KMS-11 (cell line): ENCODE data around the gene SSBP3.

Source experiments
- H2AFZ ChIP-seq: fragments of 200-600 bp; sonication (generic); 2 replicates; pipeline ENCODE4 v1.6.1; 2016; ENCODE audit warnings: antibody characterized with exemption, mixed run types, low read depth
- H3K27ac ChIP-seq: fragments of 200-600 bp; sonication (generic); 2 replicates; pipeline ENCODE4 v1.6.1; 2016; ENCODE audit warnings: mild to moderate bottlenecking, mixed run types
- H3K27me3 ChIP-seq: fragments of 200-600 bp; sonication (generic); 2 replicates; pipeline ENCODE4 v1.6.1; 2017; ENCODE audit warnings: mild to moderate bottlenecking, low read depth, mixed run types, moderate library complexity; ENCODE audit not compliant: insufficient read depth
- H3K36me3 ChIP-seq: fragments of 200-600 bp; sonication (generic); 2 replicates; pipeline ENCODE4 v1.6.1; 2017; ENCODE audit warnings: mild to moderate bottlenecking, mixed run types; ENCODE audit not compliant: insufficient read depth
- H3K4me1 ChIP-seq: fragments of 200-600 bp; sonication (generic); 2 replicates; pipeline ENCODE4 v1.6.1; 2016; ENCODE audit warnings: mild to moderate bottlenecking, low read depth, mixed run types; ENCODE audit not compliant: poor library complexity, severe bottlenecking
- H3K4me2 ChIP-seq: fragments of 200-600 bp; sonication (generic); 2 replicates; pipeline ENCODE4 v1.7.0; 2016; ENCODE audit warnings: mild to moderate bottlenecking, mixed run types
- H3K4me3 ChIP-seq: fragments of 200-600 bp; sonication (generic); IDR thresholded peaks from 2 replicates; pipeline ENCODE4 v1.6.1; 2017; ENCODE audit warnings: low read depth, low read length, mixed read lengths; ENCODE audit not compliant: insufficient read depth
- H3K79me2 ChIP-seq: fragments of 200-600 bp; sonication (generic); 2 replicates; pipeline ENCODE4 v1.6.1; 2016; ENCODE audit warnings: low read depth, mixed run types; ENCODE audit not compliant: insufficient read depth
- H3K9ac ChIP-seq: fragments of 200-600 bp; sonication (generic); 2 replicates; pipeline ENCODE4 v1.6.1; 2016; ENCODE audit warnings: mild to moderate bottlenecking, mixed run types
- H4K20me1 ChIP-seq: fragments of 200-600 bp; sonication (generic); 2 replicates; pipeline ENCODE4 v1.6.1; 2016; ENCODE audit warnings: mild to moderate bottlenecking, mixed run types; ENCODE audit not compliant: insufficient read depth
- TF ChIP-seq, protein P1 (sequence below): fragments of 200-600 bp; sonication (generic); conservative IDR thresholded peaks from 2 replicates; pipeline ENCODE4 v1.6.1; 2017; ENCODE audit warnings: low read depth, mild to moderate bottlenecking, antibody characterized with exemption, low read length, moderate library complexity, mixed read lengths

Gene SSBP3

DNA sequence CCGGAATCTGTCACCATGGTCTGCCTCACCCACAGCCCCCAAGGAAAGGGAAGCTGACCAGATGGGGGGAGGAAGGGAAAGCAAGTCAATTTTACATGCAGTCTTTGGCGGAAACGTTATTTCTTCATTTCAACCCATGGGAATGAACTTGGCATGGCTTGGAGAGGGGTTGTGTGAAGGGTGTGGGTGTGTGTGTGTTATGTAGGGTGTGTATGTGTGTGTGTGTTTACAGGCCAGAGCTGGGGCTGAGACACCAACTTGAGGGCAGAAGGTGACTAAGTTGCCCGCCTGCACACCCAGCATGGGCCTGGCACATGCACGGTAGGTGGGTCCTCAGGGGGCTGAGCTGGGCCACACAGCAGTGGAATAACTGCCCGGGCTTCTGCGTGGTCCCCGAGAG is 141.1 kb downstream of the SSBP3 start:
- Histone ChIP-seq H4K20me1 (no peaks in the 10 kb centered on the region), H3K4me2 (no peak overlapping the region), H3K4me3 (no peak overlapping the region), H3K79me2 (no peaks in the 10 kb centered on the region), H3K27me3 (no peaks in the 10 kb centered on the region), H3K4me1 (no peaks in the 10 kb centered on the region), H3K9ac (no peak overlapping the region), H3K36me3 (no peaks in the 10 kb centered on the region), H3K27ac (no peak overlapping the region), H2AFZ (no peak overlapping the region)
- TF ChIP-seq, protein P1, sequence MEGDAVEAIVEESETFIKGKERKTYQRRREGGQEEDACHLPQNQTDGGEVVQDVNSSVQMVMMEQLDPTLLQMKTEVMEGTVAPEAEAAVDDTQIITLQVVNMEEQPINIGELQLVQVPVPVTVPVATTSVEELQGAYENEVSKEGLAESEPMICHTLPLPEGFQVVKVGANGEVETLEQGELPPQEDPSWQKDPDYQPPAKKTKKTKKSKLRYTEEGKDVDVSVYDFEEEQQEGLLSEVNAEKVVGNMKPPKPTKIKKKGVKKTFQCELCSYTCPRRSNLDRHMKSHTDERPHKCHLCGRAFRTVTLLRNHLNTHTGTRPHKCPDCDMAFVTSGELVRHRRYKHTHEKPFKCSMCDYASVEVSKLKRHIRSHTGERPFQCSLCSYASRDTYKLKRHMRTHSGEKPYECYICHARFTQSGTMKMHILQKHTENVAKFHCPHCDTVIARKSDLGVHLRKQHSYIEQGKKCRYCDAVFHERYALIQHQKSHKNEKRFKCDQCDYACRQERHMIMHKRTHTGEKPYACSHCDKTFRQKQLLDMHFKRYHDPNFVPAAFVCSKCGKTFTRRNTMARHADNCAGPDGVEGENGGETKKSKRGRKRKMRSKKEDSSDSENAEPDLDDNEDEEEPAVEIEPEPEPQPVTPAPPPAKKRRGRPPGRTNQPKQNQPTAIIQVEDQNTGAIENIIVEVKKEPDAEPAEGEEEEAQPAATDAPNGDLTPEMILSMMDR = no peak

DNA sequence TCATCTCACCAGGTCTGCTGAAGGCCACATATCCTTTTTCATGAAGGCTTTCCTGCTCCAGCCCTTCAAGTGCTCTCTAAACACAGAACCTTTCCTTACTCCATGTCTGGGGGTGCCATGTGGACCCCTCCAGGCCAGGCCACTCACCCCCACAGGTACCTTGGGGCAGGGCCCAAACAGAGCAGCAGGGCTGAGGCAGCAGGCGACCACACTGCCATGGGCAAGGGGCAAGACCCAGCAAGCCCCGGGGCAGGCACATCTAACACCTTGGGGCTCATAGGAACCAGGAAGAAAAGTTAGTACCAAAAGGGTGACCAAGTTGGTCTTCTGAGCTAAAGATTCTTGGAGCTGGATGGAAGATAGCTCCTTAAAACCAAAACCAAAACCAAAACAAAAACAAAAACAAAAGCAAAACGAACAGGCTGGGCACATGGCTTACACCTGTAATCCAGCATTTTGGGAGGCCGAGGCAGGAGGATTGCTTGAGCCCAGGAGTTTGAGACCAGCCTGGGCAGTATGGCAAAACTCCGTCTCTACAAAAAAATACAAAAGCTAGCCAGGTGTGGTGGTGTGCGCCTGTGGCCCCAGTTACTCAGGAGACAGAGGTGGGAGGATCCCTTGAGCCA is 142.5 kb downstream of the SSBP3 start:
- no peak overlapping the region for H3K27ac ChIP-seq
- H3K4me2 ChIP-seq = no peak overlapping the region
- no peak overlapping the region for H3K9ac ChIP-seq
- no peak overlapping the region for H2AFZ ChIP-seq
- TF ChIP-seq, protein P1 = no peak
- H3K4me3 ChIP-seq = no peak overlapping the region
- H3K4me1 ChIP-seq = no peaks in the 10 kb centered on the region
- H4K20me1 ChIP-seq = no peaks in the 10 kb centered on the region
- H3K79me2 ChIP-seq = no peaks in the 10 kb centered on the region
- H3K27me3 ChIP-seq = no peaks in the 10 kb centered on the region
- H3K36me3 ChIP-seq = no peaks in the 10 kb centered on the region

DNA sequence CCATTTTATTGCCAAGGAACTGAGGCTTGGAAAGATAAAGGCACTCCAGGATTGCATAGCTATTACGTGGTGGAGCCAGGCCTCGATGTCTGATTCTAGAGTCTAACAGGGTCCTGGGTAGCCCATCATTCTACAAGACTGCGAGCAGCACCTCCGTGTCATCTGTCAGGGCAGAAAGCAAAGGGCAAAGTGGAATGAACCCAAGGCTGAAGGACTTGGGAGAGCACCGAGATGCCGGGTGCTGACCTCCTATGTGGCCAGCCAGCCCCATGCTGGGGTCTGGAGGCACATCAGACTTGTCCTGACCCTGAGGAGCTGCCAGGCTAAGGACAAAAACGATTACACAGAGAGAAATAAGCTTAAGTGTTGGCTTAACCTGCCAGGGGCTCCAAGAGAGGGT is 143.9 kb downstream of the SSBP3 start:
- H4K20me1 ChIP-seq = no peaks in the 10 kb centered on the region

GRCh38 chr1:54260810-54261209 is 145.4 kb downstream of the SSBP3 start:
- Histone ChIP-seq H3K79me2 (no peaks in the 10 kb centered on the region), H3K4me3 (no peak overlapping the region), H3K4me2 (no peak overlapping the region), H3K27ac (no peak overlapping the region), H3K36me3 (no peaks in the 10 kb centered on the region), H3K4me1 (no peaks in the 10 kb centered on the region), H4K20me1 (no peaks in the 10 kb centered on the region), H2AFZ (no peak overlapping the region), H3K9ac (no peak overlapping the region), H3K27me3 (no peaks in the 10 kb centered on the region)
- TF ChIP-seq, protein P1 = no peak

More for the DNA sequence above, 143.9 kb downstream of the SSBP3 start:
- no peak overlapping the region for H3K4me3 ChIP-seq
- H3K9ac ChIP-seq = no peak overlapping the region
- H3K79me2 ChIP-seq = no peaks in the 10 kb centered on the region
- no peak overlapping the region for H2AFZ ChIP-seq
- no peaks in the 10 kb centered on the region for H3K36me3 ChIP-seq
- H3K4me2 ChIP-seq = no peak overlapping the region
- no peaks in the 10 kb centered on the region for H3K4me1 ChIP-seq
- H3K27ac ChIP-seq = no peak overlapping the region
- TF ChIP-seq, protein P1 = no peak
- no peaks in the 10 kb centered on the region for H3K27me3 ChIP-seq
